ENCODE data around the gene ADGRV1.

Gene ADGRV1

DNA sequence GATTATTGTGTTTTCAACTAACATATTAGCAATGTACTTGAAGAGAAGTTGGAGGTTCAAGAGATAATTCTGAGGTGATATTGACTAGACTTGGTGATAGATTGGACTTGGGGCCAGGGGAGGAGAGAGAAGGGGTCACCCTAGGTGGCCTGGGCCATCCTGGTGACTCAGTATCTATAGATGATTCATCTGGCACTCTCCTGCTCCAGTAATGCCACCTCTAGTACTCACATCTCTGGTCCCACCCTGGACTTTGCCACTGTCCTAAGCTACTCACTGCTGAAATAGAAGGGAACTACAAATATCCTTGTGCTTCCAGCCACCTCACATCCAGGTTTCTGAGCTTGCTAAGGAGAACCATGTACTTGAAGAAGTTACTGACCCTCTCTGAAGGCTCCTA, 574.6 kb downstream of the ADGRV1 start:
- no peak for DNase-seq (ENCODE audit: low read depth in 2 of 2)

DNA sequence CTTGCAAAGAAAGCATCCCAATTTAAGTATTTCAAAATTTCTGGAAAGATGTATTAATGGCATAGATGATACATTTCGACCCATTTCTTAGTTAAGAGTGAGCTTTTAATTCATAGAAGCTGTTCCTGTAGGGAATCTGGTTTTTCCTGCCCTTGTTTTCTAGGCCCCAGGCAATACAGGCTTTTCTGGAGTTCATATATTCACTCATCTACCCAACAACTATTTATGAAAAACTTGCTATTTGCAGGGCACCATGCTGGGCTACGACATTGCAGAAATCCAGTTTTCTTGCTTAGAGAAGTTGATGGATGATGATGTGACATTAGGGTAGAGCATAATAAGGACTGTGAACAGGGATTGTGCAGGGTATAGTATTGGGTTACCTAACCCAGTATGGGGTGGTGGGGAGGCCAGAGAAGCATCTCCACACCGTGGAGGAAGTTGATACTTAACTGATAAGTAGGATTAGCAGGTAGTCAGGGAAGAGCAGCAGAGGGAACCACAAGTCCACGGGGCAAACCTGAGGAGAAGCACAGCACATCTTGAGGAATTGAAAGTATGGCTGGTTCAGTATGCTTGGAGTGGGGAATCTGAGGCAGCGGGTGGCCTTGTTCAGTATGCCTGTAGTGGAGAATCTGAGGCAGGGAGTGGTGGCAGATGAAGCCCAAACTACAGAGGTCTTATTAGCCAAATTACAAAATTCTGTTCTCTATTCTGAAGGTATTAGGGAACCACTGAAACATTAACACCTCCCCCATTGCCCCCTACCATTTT, 577.1 kb downstream of the ADGRV1 start:
- DNase-seq (ENCODE audit: low read depth in 2 of 2): no peak

DNA sequence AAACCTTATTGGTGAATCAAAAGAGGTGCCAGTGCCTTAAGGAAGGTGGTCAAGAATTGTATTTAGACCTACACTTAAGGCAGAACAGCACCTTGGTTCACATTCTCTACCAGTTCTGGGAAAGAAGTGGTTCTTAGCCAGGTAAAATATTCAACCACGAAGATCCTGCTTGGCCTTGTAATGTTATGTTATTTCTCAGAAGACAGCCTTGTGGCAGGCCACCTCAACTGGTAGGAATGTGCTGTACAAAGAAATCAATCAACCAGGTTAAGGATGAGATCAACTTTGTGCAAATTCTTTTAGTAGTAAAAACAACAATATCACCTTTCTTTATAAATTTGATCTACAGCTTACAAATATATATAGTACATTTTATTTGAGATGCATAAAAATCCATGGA, 577.7 kb downstream of the ADGRV1 start:
- no peak for DNase-seq (ENCODE audit: low read depth in 2 of 2)

DNA sequence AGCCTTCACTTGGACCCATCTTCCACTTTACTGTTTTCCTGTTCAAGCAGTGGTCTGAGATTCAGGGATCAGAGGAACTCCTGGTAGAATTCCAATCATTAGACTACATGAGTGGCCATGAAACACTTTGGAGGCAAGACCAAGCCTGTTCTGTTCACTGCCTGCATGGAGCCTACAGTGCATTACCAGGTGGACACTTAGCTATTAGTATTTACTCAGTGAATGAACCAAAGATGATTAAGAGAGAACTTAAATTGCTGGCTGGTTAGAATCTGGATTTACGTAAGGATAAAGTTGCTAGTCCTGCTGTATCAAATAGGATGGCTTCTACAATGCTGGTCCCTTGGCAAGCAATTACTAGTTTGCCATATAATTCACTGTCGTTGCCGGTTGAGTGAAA, 579.0 kb downstream of the ADGRV1 start:
- no peak for DNase-seq (ENCODE audit: low read depth in 2 of 2)

DNA sequence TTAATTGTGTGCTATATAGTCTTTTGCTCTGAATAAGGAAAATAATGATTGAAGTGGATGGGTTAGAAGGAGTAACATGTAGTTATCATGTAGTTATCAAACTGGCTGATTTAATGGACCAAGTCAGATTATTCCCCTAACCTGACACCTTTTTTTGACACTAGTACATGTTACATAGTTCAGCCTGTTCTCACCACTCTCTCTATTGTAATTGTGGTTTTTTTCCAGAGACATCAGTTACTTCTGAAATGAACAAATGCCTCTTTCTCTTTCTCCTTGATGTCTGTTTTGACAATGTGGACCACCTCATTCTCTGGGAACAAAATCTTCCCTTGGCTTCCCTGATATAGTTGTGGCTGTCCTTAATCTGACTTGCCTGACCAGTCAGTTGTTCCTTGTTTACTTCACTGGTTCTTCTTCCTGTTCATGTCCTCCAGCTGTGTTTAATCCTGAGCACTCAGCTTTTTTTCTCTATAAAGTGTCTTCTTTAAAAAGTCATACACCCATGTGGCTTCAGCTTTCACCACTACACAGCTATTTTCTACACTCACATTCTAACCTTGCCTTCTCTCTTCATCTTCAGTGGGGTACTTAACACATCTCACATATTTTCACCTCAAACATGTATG, 581.1 kb downstream of the ADGRV1 start:
- DNase-seq (ENCODE audit: low read depth in 2 of 2): no peak

DNA sequence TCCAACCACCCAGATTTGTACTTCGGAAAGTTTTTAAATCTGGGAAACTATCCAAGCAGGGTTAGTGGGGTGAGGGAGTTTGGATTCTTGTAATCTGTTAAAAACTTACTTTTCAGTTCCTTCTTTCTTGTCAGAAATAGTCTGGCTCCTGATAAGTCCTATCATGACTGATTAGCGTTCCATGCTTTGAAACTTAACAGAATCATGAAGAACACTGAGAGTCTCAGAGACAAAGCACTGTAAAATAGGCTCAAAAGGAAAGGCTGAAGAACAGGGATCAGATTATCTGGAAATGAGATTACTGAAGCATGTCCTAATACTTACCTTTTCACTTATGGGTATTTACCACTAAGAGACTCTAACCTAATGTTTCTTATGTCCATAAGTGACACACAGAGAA, 582.1 kb downstream of the ADGRV1 start:
- DNase-seq (ENCODE audit: low read depth in 2 of 2): no peak

DNA sequence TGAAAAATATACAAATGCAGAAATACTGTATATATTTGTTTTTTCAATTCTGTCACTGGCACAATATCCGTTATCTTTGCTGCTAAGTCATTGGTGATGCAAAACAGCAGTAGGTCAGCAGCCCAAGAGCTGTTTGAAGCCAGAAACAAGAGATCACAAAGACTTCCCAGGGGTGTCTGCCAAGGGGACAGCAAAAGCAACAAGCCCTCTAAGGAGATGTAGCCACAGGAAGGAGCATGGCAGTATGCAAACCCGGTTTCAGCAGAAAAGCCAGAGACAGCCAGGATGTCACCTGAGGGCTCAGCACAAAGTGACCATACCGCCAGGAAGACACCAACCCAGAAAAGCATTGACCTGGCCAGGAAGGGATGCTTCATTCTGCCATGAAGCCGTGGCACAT, 583.0 kb downstream of the ADGRV1 start:
- no peak for DNase-seq (ENCODE audit: low read depth in 2 of 2)

DNA sequence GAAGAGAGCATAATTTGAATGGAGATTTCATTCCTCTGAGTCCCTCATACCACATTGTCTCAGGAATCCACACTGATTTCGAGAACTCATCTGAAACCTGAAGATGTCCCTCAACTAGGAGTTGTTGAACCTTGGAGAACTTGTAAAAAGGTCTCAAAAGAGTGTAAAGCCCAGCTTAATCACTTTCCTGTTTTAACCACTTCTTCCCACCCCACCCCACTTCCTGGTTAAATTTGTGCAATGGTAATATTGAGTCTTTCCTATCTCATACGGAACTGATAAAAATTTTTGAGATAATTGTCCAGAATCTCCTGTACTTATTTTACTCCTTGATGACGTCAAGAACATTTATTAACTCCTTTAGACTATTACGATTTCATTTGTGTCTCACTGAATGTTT, 583.8 kb downstream of the ADGRV1 start:
- no peak for DNase-seq (ENCODE audit: low read depth in 2 of 2)

DNA sequence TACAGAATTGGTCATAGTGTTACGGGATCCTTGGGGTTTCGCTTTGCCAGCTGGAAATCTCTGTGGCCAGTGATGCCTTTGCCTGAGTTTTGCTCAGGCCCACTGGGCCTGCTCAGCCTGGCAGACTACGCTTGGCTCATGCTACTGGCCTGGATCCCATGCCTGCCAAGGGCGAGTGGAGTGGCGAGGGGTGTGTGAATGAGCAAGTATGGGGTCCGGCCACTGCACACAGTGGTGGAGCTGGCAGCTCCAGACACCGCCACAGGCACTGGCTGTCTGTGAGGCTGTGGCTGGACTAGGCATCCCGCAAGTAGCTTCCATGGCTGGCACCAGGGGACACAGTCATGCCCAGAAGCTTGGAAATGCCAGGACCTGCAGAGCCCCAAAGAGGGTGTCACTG, 584.2 kb downstream of the ADGRV1 start:
- DNase-seq (ENCODE audit: low read depth in 2 of 2): no peak

DNA sequence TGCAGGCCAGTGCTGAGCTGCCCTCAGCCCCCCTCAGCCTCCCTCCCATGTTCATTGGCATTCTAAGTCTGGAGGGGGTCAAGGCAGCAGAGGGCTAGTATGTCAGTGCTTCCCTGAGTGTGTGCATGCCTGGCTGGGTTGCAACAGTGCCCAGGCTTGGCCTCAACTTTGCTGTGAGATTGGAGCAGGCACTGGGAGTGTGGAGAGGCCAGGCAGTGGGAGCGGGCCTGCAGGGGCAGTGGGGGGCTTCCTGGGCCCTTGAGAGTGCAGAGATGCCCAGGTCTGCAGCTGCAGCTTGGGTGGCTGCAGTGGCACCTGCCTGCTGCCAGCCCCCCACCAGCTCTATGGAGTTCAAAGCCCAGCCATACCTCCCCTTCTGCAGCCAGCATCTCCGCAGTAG, 585.2 kb downstream of the ADGRV1 start:
- DNase-seq (ENCODE audit: low read depth in 2 of 2): no peak

DNA sequence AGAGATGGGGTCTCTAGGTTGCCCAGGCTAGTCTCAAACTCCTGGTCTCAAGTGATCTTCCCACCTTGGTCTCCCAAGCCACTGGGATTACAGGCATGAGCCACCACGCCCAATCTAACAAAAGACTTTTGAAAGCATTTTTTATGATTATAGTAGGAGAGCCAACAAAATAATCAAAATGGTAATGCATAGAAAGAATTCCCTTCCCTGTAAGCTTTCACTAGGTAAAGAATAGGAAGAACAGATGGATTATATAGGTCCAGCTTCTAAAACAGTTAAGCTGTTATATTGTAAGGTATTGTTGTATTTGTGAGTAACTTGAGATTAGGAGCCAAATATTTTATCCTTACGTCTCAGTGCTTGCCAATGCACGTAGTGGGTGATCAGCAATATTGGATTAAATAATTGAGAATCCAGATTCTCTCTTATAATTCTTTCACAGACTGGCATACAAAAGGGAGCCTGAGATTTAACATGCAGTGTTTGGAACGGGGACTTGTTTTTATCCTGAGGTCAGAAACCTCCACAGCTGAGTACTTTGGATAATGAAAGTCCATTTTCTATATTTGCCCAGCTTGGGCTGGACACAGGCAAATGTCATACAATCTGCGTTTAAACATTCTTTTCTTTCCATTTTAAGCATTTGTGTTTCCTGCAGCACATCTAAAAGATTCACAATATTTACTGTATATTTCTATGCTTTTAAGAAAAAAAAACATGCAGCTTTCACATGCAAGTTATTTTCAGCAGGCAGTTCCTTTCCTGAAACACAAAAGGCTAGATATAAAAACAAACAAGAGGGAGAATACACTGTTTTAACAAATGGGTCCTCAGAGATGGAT, 586.1 kb downstream of the ADGRV1 start:
- DNase-seq (ENCODE audit: low read depth in 2 of 2): no peak

DNA sequence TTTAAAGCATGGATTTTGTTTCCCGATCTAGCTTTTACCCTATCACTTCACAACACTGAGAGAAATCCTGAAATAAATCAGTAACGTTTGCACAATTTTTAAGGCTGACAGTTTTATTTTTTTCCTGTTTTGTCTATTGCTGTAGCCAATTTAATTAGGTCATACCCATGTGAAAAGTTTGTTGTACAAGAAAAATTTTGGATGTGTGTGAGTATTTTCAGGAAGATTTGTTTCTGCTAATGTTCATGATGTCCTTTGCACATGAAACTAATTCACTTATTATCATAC, 586.7 kb downstream of the ADGRV1 start:
- no peak for DNase-seq (ENCODE audit: low read depth in 2 of 2)

DNA sequence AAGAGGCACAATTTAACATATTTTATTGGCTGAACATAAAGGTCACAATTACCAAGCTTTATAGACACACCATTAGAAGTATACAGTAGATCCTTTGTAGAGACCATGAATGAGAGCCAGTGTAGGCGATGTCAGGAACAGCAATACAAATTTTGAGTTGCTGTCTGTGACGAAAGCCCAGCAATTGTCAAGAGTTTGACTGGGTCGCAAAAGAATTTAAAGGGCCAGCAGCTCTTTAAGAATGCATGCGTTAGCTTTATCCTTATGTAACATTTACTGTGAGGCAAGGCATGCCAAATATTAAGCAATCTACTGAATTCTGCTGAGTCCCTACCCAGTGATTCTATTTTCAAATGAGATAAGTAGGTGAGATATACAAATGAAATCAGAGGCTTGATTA, 587.6 kb downstream of the ADGRV1 start:
- no peak for DNase-seq (ENCODE audit: low read depth in 2 of 2)

DNA sequence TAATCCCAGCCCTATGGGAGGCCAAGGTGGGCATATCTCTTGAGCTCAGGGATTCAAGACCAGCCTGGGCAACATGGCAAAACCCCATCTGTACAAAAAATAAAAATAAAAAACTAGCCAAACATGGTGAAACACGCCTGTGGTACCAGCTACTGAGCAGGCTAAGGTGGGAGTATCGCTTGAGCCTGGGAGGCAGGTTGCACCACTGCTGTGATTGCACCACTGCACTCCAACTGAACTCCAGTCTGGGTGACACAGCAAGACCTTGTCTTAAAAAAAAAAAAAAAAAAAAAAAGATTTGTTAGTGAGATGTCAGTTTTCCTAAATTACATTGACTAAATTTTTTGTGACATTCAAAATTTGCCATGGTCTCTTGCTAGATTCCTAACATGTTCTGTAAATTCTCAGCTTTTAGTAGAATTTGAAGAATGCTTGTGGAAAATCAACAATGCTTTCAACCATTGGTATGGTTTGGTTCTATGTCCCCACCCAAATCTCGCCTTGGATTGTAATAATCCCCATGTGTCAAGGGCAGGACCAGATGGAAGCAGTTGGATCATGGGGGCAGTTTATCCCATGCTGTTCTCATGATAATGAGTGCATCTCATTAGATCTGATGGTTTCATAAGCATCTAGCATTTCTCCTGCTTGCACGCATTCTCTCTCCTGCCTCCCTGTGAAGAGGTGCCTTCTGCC, 588.5 kb downstream of the ADGRV1 start:
- DNase-seq (ENCODE audit: low read depth in 2 of 2): no peak

DNA sequence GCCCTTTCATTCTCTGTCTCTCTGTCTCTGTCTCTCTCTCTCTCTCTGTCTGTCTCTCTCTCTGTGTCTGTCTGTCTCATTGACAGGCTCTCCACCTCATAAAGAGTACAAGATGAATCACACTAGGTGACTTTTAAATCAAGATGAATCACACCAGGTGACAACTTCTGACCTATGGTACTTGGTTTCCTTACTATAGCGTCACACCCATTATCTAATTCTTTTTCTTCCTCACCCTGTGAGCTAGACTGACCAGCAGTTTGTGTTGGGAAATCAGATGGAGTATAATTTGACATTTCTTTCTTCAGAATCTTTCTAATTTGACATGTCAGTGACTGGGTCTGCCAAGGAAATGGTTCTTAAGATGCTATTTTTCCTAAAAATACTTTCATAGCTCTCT, 591.6 kb downstream of the ADGRV1 start:
- no peak for DNase-seq (ENCODE audit: low read depth in 2 of 2)

DNA sequence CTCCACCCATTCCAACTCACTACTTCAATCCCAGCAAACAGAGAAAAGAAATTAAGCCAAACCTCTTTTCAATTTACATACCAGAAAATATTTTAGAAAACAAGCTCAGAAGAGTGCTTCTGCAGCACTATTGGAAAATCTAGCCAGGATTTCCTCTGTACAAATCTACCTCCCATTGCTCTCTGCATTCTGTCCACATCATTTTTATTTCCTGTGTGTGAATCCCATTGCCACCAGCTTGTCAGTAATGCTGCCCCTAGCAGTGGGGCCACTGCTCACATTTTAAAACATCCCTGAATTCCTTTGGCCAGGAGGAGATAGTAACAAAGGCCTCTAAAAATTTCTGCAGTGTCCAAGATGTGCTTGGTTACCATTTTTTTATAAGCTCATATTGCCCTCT, 592.0 kb downstream of the ADGRV1 start:
- DNase-seq (ENCODE audit: low read depth in 2 of 2): no peak

DNA sequence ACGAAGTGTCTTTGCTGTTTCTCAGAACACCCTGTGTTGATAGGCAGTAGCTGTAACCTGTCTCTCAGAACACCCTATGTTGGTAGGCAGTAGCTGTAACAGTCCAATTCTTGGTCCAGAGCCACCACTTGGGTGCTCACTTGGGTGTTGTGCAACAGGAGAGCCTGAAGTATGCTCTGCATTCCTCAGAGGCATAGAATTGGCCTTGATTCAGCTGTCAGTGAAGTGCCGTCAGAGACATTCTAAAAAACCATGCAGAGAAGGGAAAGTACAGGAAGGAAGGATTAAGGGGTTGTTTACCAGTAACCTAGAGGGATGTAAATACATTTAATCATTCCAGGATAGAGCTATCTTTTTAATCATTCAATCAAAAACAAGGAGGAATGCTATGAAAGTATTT, 593.4 kb downstream of the ADGRV1 start:
- no peak for DNase-seq (ENCODE audit: low read depth in 2 of 2)

DNA sequence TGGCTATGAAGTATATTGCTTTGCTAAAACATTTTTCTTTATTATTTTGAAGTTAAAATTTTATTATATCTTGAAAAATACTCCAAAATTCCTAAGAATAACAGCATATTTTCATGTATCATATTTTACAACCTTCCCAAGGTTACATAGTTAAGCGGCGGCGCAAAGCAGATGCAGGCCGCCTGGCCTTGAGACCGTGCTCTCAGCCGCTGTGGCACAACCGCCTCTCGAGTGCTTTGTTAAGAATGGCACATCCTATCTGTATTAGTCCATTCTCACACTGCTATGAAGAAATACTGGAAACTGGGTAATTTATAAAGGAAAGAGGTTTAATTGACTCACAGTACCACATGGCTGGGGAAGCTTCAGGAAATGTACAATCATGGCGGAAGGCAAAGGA, 595.7 kb downstream of the ADGRV1 start:
- no peak for DNase-seq (ENCODE audit: low read depth in 2 of 2)

DNA sequence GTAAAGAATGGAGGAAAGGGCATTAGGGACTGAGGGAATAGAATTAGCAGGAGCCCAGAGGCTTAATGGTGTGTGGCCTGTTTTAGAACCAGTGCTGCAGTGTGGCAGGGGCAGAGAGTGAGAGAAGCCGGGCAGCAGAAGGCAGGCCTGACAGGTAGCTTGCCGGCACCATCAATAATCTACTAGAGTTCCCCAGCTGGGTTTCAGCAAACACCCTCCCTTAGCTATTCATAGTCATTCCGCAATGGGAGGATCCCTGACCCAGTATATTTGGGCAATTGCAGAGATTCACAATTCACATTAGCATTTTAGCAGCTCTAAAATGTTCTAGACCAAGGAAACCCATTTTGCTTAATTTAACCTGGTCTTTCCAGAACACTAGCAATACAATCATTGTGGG, 596.7 kb downstream of the ADGRV1 start:
- DNase-seq (ENCODE audit: low read depth in 2 of 2): no peak

DNA sequence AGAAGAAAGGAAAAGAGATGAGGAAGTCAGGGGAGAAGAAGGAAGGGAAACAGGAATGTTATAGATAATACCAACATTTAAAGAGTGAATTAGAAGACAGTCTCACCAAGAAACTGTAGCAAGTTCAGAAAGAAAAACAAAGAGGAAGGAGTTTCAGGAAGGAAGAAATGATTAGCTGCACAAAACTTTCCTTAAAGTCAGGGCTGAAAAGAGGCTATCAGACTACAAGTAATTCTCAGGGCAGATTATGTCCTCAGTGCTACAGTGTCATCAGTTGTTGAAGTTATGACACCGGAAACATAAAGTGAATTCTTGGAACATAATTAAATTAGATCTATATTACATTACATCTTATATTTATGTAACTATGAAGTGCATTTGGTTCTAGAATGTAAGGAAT, 597.6 kb downstream of the ADGRV1 start:
- no peak for DNase-seq (ENCODE audit: low read depth in 2 of 2)

DNA sequence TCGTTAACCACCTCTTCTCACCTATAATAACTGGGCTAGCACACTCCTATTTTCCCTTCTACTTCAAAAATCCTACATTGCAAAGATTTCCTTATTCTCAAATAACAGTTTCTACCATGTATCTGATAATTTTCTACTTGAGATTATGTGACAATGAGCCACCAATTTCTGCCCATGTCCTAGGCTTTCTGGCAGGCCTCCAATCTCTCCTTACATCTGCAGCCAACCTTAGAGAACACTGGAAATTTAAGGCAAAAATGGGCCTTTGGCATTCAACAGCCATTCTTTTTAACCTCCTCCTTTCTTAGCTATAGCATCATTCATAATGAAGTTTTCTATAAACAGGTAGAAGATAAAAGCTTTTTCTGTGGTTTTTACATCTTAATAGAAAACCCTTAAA, 599.4 kb downstream of the ADGRV1 start:
- no peak for DNase-seq (ENCODE audit: low read depth in 2 of 2)

DNA sequence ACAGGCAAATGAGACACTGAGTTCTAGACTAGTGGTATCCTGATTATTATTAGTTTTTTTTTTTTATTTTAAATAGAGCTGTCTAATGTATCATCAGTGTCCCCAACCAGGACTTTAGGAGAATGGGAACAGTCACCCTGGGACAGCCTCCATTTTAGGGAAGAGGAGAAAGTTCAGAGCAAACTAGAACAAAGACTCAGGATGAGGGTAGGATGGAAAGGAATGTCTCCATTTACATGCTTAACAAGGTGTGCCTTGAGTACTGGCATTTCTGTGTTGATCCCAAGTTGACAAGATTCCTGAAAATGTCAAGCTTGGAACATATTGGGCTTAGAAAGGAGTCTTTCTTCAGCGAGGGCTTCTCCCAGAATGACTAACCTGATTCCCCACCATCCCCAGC, 601.0 kb downstream of the ADGRV1 start:
- no peak for DNase-seq (ENCODE audit: low read depth in 2 of 2)

All from stimulated activated CD8-positive, alpha-beta memory T cell treated with anti-CD3 and anti-CD28 coated beads, Interleukin-7, amount 100 ng/mL, for 4 hours (primary cell).